ENCODE results near the gene MC2R.
"Not testable (repeated sequence)": the region's sequence is repeated elsewhere in the genome, so short reads cannot be mapped to it uniquely, and the experiment has no call there.

The MC2R gene

GRCh38 chr18:13894531-13894930 is 20.8 kb downstream of the MC2R start:
- peak in 1 of 56 donors; percentile 9 for DNase-seq

- no peak for DNase-seq
These were observed 21.9 kb downstream of the MC2R start for GRCh38 chr18:13893418-13893760.

GRCh38 chr18:13892098-13892497 is 23.2 kb downstream of the MC2R start:
- DNase-seq = no peak

GRCh38 chr18:13890761-13891361 is 24.5 kb downstream of the MC2R start:
- DNase-seq = no peak

- no peak for DNase-seq
These were observed 25.7 kb downstream of the MC2R start for GRCh38 chr18:13889671-13890070.

GRCh38 chr18:13888191-13888716 is 27.1 kb downstream of the MC2R start:
- no peak for DNase-seq

- no peak for DNase-seq
These were observed 30.3 kb downstream of the MC2R start for GRCh38 chr18:13885009-13885408.

GRCh38 chr18:13879937-13880336 is 35.4 kb downstream of the MC2R start:
- DNase-seq = no peak

- DNase-seq = no peak
These were observed 35.8 kb downstream of the MC2R start for GRCh38 chr18:13879492-13879891.

- DNase-seq = no peak
These were observed 36.5 kb downstream of the MC2R start for GRCh38 chr18:13878857-13879256.

- no peak for DNase-seq
These were observed 38.2 kb downstream of the MC2R start for GRCh38 chr18:13877157-13877556.

GRCh38 chr18:13874558-13874957 is 40.8 kb downstream of the MC2R start:
- DNase-seq = no peak

GRCh38 chr18:13872932-13873331 is 42.4 kb downstream of the MC2R start:
- no peak for DNase-seq

- DNase-seq = no peak
These were observed 43.0 kb downstream of the MC2R start for GRCh38 chr18:13872373-13872772.

- no peak for DNase-seq
These were observed 43.6 kb downstream of the MC2R start for GRCh38 chr18:13871701-13872100.

- DNase-seq = peak in 3 of 56 donors; percentile 5 to 32 (median 9)
These were observed 46.6 kb downstream of the MC2R start for GRCh38 chr18:13868501-13869271.

GRCh38 chr18:13862898-13863297 is 52.4 kb downstream of the MC2R start:
- not testable (repeated sequence) for DNase-seq

- DNase-seq = no peak
These were observed 65.5 kb downstream of the MC2R start for GRCh38 chr18:13849791-13850190.

- DNase-seq = no peak
These were observed 78.8 kb downstream of the MC2R start for GRCh38 chr18:13836559-13836958.

GRCh38 chr18:13835202-13835601 is 80.1 kb downstream of the MC2R start:
- no peak for DNase-seq

- no peak for DNase-seq
These were observed 80.8 kb downstream of the MC2R start for GRCh38 chr18:13834496-13835015.

All from amygdala (tissue), 56 donors.